Fibroblast of skin of left biceps (primary cell): ENCODE measurements around the gene CCDC60.
"Not testable (repeated sequence)": the region's sequence is repeated elsewhere in the genome, so short reads cannot be mapped to it uniquely, and the experiment has no call there.

Experiments
- DNase-seq, 2 experiments: peaks; one replicate each; pipeline ENCODE4 v3.0.0-alpha.2; 2013; ENCODE audit warnings: low read depth in 2 of 2

CCDC60 gene

GRCh38 chr12:119338593-119339363, 4.2 kb downstream of the CCDC60 start:
- DNase-seq, result no peak

- no peak for DNase-seq
These were observed 6.0 kb downstream of the CCDC60 start for GRCh38 chr12:119340578-119340977.

- no peak for DNase-seq
These were observed 6.5 kb downstream of the CCDC60 start for GRCh38 chr12:119341020-119341419.

GRCh38 chr12:119341988-119342387, 7.5 kb downstream of the CCDC60 start:
- no peak for DNase-seq

- DNase-seq, result no peak
These were observed 8.6 kb downstream of the CCDC60 start for GRCh38 chr12:119343130-119343529.

- no peak for DNase-seq
These were observed 19.6 kb downstream of the CCDC60 start for GRCh38 chr12:119354172-119354571.

- not testable (repeated sequence) for DNase-seq
These were observed 25.8 kb downstream of the CCDC60 start for GRCh38 chr12:119360366-119360765.

GRCh38 chr12:119363037-119363436, 28.5 kb downstream of the CCDC60 start:
- no peak for DNase-seq

GRCh38 chr12:119363490-119363889, 29.0 kb downstream of the CCDC60 start:
- DNase-seq, result no peak

GRCh38 chr12:119365451-119365850, 30.9 kb downstream of the CCDC60 start:
- DNase-seq, result no peak

- DNase-seq, result no peak
These were observed 31.5 kb downstream of the CCDC60 start for GRCh38 chr12:119366007-119366406.

- DNase-seq, result no peak
These were observed 34.6 kb downstream of the CCDC60 start for GRCh38 chr12:119369161-119369560.

GRCh38 chr12:119369907-119370546, 35.5 kb downstream of the CCDC60 start:
- DNase-seq, result no peak

GRCh38 chr12:119372540-119372939, 38.0 kb downstream of the CCDC60 start:
- DNase-seq, result no peak

GRCh38 chr12:119373001-119373400, 38.5 kb downstream of the CCDC60 start:
- DNase-seq, result no peak

- no peak for DNase-seq
These were observed 39.1 kb downstream of the CCDC60 start for GRCh38 chr12:119373666-119374065.

GRCh38 chr12:119374635-119375034, 40.1 kb downstream of the CCDC60 start:
- no peak for DNase-seq

GRCh38 chr12:119375075-119375882, 40.8 kb downstream of the CCDC60 start:
- DNase-seq, result no peak

- DNase-seq, result no peak
These were observed 41.3 kb downstream of the CCDC60 start for GRCh38 chr12:119375883-119376190.

GRCh38 chr12:119378903-119379302, 44.4 kb downstream of the CCDC60 start:
- DNase-seq, result no peak

- no peak for DNase-seq
These were observed 47.1 kb downstream of the CCDC60 start for GRCh38 chr12:119381471-119382235.

- no peak for DNase-seq
These were observed 48.7 kb downstream of the CCDC60 start for GRCh38 chr12:119383206-119383605.
